ENCODE measurements around the gene SSR4.

- TF ChIP-seq, protein P1, sequence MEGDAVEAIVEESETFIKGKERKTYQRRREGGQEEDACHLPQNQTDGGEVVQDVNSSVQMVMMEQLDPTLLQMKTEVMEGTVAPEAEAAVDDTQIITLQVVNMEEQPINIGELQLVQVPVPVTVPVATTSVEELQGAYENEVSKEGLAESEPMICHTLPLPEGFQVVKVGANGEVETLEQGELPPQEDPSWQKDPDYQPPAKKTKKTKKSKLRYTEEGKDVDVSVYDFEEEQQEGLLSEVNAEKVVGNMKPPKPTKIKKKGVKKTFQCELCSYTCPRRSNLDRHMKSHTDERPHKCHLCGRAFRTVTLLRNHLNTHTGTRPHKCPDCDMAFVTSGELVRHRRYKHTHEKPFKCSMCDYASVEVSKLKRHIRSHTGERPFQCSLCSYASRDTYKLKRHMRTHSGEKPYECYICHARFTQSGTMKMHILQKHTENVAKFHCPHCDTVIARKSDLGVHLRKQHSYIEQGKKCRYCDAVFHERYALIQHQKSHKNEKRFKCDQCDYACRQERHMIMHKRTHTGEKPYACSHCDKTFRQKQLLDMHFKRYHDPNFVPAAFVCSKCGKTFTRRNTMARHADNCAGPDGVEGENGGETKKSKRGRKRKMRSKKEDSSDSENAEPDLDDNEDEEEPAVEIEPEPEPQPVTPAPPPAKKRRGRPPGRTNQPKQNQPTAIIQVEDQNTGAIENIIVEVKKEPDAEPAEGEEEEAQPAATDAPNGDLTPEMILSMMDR (conservative IDR thresholded peaks at IDR 0.05; ENCODE audit: low read depth, low read length) = no peak
- TF ChIP-seq EZH2phosphoT487 (IDR thresholded peaks at IDR 0.05; ENCODE audit: borderline replicate concordance, low read length) (no peak), EZH2 (IDR thresholded peaks at IDR 0.05; ENCODE audit: low read length, unreplicated experiment) (no peak)
Measured at GRCh38 chrX:153827016-153827415, 32.5 kb downstream of the SSR4 start.
